Heart left ventricle (tissue), 13 donors: ENCODE measurements around the gene POLR3GL.

ENCODE experiments used
- CTCF ChIP-seq, 12 donors: fragments of 200-600 bp; sonication (generic) in 4 of 12; IDR thresholded peaks; one replicate each; pipeline versions ENCODE4 v1.5.0 to v1.8.0; 2018 to 2022; ENCODE audit warnings: antibody characterized with exemption in 12 of 12, mild to moderate bottlenecking in 5 of 12
- POLR2A ChIP-seq, 2 donors: fragments of 450-650 bp; IDR thresholded peaks; one replicate each; pipeline ENCODE4 v1.6.1; 2017; ENCODE audit warnings: antibody characterized with exemption in 2 of 2, mild to moderate bottlenecking in 2 of 2, moderate library complexity in 2 of 2
- donor health status: ischemic (EF 13 %, LVEDD 7.1; RV severe dilation, severe dysfunction).
- donor health status: DM: no; HTN: yes; CAD: no.
- donor health status: DM: no; HTN: no; CAD: no.
- donor health status: ischemic (EF 25% LVEDD 6.9; RV normal size, moderate dysfunction).
- donor health status: ischemic (EF 25% LVEDD 5.7; RV mildly dilated, moderate dysfunction).
- donor health status: ischemic (EF 35%, LVEDD 5.7; RV mildly dilated, moderate dysfunction).
- donor health status: nonischemic (EF 11% LVEDD 7.7; RV severe dilation, severe dysfunction).
- donor health status: DM: yes; HTN: yes; CAD: no.
- donor health status: PGD.
- donor health status: ischemic (EF 29% LVEDD 5.4; RV normal size, mild dysfunction).
- donor health status: nonischemic (EF 23%, LVEDD 6.1; RV moderate dilation, normal function).

- TF ChIP-seq CTCF (IDR thresholded peaks at IDR 0.05) = no peak
- no peak for TF ChIP-seq POLR2A (IDR thresholded peaks at IDR 0.05)
These were observed 31.5 kb downstream of the POLR3GL start for GRCh38 chr1:145995964-145996432.
